AG09309 (cell line): Measurements from ENCODE around the gene IFIT3.
A peak's percentile ranks its signal among the peaks of the same experiment; 100 is the strongest.
"Not testable (repeated sequence)": the region's sequence is repeated elsewhere in the genome, so short reads cannot be mapped to it uniquely, and the experiment has no call there.

Experiments used
- DNase-seq: peaks from one replicate; pipeline ENCODE4 v3.0.0-alpha.2; 2010; ENCODE audit warnings: low read depth
- H3K4me3 ChIP-seq: 2 replicates; pipeline ENCODE4 v1.5.1; 2011; ENCODE audit warnings: mild to moderate bottlenecking, low read depth, low read length, moderate library complexity; ENCODE audit not compliant: control insufficient read depth
- TF ChIP-seq, protein P1 (sequence below): IDR thresholded peaks from 2 replicates; pipeline ENCODE4 v1.5.1; 2011; ENCODE audit warnings: mild to moderate bottlenecking, low read depth, low read length, inconsistent platforms; ENCODE audit not compliant: insufficient read depth, control insufficient read depth; ENCODE audit errors: missing control alignments

The IFIT3 gene

DNA sequence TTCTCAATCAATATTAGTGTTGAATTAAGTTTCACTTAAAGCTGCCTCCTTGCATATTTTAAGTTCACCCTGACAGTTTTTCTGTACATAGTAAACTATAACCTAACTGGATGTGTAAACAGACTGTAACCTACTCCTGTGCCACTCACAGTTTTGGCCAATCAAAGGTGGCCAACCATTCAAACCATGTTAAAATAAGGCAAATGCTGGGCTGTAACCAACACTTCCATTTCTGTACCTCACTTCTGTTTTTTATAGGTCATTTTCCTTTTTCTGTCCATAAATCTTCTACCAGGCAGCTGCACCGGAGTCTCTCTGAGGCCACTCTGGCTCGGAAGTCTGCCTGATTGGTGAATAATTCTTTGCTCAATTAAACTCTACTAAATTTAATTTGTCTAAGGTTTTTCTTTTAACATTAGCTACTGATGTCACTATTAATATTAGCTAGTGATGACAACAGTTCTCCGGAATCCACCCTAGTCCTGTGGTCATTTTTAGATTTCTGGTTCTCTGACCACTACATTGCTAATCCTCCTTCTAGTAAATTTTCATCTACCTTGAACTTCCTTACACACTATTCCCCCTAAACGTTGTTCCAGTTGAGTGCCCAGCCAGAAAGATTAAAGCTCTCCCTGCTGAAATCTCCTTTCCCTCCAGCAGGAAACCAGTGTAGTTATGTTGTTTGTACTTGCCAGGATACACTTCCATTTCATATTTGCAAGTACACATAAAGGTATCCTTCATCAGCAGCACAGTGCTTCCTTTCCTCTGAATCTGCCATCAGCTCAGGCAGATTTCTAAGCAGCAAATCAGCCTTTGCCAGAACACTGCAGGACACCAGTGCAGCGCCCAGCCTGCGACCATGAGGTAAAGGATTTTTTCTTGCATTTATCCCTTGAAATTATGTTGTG, 44.5 kb upstream of the IFIT3 start:
- H3K4me3 ChIP-seq = no peak overlapping the region
- no peak for DNase-seq

DNA sequence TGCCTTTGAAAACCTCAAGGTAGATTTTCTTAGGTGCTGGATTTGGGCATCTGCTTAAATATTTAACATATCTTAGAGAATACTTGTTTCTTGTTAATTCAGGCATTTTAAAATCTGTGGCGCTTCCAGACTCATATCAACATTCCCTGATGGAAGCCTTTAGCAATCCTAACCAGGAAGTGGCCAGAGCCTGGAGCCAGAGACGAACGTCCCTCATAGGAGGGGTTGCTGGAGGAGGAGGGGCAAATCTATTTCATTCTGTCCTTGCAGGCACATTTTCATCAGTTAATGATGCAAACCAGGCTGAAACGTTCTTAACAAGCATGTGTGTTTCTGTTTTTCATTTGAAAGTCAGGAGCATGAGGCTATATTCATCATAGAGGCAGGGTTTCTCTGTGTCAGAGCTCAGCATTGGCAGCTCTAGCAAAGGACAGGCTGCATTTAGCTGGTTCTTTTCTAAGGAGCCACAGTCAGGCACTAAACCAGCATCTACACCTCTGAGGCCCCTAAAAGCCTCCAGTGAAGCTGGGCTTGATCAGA, 43.8 kb upstream of the IFIT3 start:
- no peak overlapping the region for H3K4me3 ChIP-seq
- TF ChIP-seq, protein P1, sequence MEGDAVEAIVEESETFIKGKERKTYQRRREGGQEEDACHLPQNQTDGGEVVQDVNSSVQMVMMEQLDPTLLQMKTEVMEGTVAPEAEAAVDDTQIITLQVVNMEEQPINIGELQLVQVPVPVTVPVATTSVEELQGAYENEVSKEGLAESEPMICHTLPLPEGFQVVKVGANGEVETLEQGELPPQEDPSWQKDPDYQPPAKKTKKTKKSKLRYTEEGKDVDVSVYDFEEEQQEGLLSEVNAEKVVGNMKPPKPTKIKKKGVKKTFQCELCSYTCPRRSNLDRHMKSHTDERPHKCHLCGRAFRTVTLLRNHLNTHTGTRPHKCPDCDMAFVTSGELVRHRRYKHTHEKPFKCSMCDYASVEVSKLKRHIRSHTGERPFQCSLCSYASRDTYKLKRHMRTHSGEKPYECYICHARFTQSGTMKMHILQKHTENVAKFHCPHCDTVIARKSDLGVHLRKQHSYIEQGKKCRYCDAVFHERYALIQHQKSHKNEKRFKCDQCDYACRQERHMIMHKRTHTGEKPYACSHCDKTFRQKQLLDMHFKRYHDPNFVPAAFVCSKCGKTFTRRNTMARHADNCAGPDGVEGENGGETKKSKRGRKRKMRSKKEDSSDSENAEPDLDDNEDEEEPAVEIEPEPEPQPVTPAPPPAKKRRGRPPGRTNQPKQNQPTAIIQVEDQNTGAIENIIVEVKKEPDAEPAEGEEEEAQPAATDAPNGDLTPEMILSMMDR = no peak
- DNase-seq = peak; percentile 83

More for the DNA sequence above, 44.5 kb upstream of the IFIT3 start:
- TF ChIP-seq, protein P1 = no peak

DNA sequence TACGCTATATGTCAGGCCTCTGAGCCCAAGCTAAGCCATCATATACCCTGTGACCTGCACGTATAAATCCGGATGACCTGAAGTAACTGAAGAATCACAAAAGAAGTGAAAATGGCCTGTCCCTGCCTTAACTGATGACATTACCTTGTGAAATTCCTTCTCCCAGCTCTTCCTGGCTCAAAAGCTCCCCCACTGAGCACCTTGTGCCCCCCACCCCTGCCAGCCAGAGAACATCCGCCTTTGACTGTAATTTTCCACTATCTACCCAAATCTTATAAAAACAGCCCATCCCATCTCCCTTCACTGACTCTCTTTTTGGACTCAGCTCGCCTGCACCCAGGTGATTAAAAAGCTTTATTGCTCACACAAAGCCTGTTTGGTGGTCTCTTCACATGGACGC, 43.1 kb upstream of the IFIT3 start:
- not testable (repeated sequence) for DNase-seq, H3K4me3 ChIP-seq

DNA sequence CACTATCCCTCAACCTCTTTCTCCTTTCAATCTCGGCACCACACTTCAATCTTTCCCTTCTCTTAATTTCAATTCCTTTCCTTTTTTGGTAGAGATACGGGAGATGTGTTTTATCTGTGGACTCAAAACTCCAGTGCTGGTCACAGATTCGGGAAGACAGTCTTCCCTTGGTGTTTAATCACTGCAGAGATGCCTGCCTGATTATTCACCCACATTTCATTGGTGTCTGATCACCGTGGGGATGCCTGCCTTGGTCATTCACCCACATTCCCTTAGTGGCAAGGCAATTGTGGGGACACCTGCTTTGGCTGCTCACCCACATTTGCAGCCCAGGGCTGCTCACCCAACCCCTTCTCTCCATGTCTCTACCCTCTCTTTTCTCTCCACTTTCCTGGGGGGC, 42.5 kb upstream of the IFIT3 start:
- not testable (repeated sequence) for H3K4me3 ChIP-seq, DNase-seq

DNA sequence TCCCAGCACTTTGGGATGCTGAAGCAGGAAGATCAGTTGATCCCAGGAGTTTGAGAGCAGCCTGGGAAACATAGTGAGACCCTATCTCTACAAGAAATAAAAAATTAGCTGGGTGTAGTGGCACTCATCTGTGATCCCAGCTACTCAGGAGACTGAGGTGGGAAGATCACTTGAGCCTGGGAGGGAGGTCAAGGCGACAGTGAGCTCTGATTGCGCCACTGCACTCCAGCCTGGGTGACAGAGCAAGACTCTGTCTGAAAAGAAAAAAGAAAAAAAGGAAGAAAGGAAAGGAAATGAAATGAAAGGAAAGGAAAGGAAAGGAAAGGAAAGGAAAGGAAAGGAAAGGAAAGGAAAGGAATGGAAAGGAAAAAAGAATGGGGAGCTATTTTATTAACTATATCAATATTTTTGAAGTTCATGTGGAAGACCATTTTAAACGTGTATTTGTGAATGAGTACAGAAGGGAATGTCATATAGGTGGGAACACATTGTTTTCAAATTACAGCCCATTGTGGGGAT, 33.0 kb upstream of the IFIT3 start:
- DNase-seq = no peak
- TF ChIP-seq, protein P1 = no peak
- H3K4me3 ChIP-seq = no peak overlapping the region

DNA sequence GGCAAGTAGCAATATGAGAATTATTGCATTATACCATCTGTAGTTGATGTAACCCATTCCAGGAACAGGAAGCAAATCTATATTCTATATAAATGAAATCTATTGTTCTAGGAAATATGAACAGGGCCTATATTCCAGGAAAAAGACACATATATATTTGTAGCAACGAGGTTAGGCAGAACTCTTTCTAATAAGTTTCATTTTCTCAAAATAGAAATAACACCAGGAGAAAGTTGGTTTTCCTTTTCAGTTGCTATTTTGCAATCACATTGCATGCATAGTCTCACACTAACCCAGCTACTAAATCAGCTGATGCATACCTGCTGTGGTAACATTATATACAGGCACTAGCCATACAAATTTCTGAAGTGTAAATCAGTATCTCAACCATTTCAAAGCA, 32.2 kb upstream of the IFIT3 start:
- TF ChIP-seq, protein P1 = no peak
- H3K4me3 ChIP-seq = no peak overlapping the region
- no peak for DNase-seq

DNA sequence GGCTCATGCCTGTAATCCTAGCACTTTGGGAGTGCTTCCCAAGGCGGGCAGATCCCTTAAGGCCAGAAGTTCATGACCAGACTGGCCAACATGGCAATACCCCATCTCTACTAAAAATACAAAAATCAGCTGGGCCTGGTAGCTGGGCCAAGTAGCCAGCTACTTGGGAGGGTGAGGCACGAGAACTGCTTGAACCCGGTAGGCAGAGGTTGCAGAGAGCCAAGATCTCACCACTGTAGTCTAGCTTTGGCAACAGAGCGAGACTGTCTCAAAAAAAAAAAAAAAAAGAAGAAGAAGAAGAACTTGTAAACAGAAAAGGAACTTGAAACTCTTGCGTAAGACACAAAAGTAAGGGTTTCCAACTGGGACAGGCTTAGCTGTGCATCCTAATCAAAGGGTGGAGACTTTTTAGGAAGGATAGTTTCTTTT, 31.6 kb upstream of the IFIT3 start:
- no peak overlapping the region for H3K4me3 ChIP-seq
- peak; percentile 52 for DNase-seq
- TF ChIP-seq, protein P1 = no peak
